ENCODE data around the gene DNAAF9.

The DNAAF9 gene

DNA sequence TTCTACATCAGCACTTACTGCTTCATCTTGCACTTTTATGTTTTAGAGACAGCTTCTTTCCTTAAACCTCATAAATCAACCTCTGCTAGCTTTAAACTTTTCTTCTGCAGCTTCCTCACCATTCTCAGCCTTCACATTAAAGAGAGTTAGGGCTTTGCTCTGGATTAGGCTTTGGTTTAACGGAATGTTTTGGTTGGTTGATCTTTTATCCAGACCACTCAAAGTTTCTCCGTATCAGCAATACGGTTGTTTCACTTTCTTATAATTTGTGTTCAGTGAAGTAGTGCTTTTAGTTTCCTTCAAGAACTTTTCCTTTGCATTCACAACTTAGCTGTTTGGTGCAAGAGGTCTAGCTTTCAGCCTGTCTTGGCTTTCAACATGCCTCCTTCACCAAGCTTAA lies 40.4 kb downstream of the DNAAF9 start:
- Histone ChIP-seq H3K27me3 (replicated peaks; ENCODE audit: control insufficient read depth, insufficient read depth, low read length) (no peaks in the 10 kb centered on the region), H3K36me3 (ENCODE audit: control insufficient read depth, insufficient read depth, low read length) (no peaks in the 10 kb centered on the region), H3K4me3 (replicated peaks; ENCODE audit: low read depth, low read length) (no peak overlapping the region)
- TF ChIP-seq, protein P1, sequence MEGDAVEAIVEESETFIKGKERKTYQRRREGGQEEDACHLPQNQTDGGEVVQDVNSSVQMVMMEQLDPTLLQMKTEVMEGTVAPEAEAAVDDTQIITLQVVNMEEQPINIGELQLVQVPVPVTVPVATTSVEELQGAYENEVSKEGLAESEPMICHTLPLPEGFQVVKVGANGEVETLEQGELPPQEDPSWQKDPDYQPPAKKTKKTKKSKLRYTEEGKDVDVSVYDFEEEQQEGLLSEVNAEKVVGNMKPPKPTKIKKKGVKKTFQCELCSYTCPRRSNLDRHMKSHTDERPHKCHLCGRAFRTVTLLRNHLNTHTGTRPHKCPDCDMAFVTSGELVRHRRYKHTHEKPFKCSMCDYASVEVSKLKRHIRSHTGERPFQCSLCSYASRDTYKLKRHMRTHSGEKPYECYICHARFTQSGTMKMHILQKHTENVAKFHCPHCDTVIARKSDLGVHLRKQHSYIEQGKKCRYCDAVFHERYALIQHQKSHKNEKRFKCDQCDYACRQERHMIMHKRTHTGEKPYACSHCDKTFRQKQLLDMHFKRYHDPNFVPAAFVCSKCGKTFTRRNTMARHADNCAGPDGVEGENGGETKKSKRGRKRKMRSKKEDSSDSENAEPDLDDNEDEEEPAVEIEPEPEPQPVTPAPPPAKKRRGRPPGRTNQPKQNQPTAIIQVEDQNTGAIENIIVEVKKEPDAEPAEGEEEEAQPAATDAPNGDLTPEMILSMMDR (IDR thresholded peaks at IDR 0.05; ENCODE audit: insufficient read depth, low read length, poor library complexity, severe bottlenecking), result no peak
- no peak for DNase-seq (ENCODE audit: extremely low read depth, insufficient read length)

- Histone ChIP-seq H3K27me3 (replicated peaks; ENCODE audit: control insufficient read depth, insufficient read depth, low read length) (no peaks in the 10 kb centered on the region), H3K36me3 (ENCODE audit: control insufficient read depth, insufficient read depth, low read length) (no peaks in the 10 kb centered on the region), H3K4me3 (replicated peaks; ENCODE audit: low read depth, low read length) (no peak overlapping the region)
- no peak for DNase-seq (ENCODE audit: extremely low read depth, insufficient read length)
- TF ChIP-seq, protein P1 (IDR thresholded peaks at IDR 0.05; ENCODE audit: insufficient read depth, low read length, poor library complexity, severe bottlenecking), result no peak
These were observed 43.0 kb downstream of the DNAAF9 start for GRCh38 chr20:3364323-3365013.

- no peak overlapping the region for H3K4me3 ChIP-seq (replicated peaks; ENCODE audit: low read depth, low read length)
- TF ChIP-seq, protein P1 (IDR thresholded peaks at IDR 0.05; ENCODE audit: insufficient read depth, low read length, poor library complexity, severe bottlenecking), result no peak
- no peaks in the 10 kb centered on the region for H3K36me3 ChIP-seq (ENCODE audit: control insufficient read depth, insufficient read depth, low read length)
- no peak for DNase-seq (ENCODE audit: extremely low read depth, insufficient read length)
- H3K27me3 ChIP-seq (replicated peaks; ENCODE audit: control insufficient read depth, insufficient read depth, low read length), result no peaks in the 10 kb centered on the region
These were observed 46.7 kb downstream of the DNAAF9 start for GRCh38 chr20:3360752-3361151.

GRCh38 chr20:3358676-3359340 lies 48.7 kb downstream of the DNAAF9 start:
- TF ChIP-seq, protein P1 (IDR thresholded peaks at IDR 0.05; ENCODE audit: insufficient read depth, low read length, poor library complexity, severe bottlenecking), result no peak
- Histone ChIP-seq H3K36me3 (ENCODE audit: control insufficient read depth, insufficient read depth, low read length) (no peaks in the 10 kb centered on the region), H3K27me3 (replicated peaks; ENCODE audit: control insufficient read depth, insufficient read depth, low read length) (no peaks in the 10 kb centered on the region), H3K4me3 (replicated peaks; ENCODE audit: low read depth, low read length) (no peak overlapping the region)
- no peak for DNase-seq (ENCODE audit: extremely low read depth, insufficient read length)
